ENCODE measurements around the gene AK4.
"Not testable (repeated sequence)": the region's sequence is repeated elsewhere in the genome, so short reads cannot be mapped to it uniquely, and the experiment has no call there.

Gene AK4

GRCh38 chr1:65150583-65151263 is 2.7 kb downstream of the AK4 start:
- FAIRE-seq = no peak

DNA sequence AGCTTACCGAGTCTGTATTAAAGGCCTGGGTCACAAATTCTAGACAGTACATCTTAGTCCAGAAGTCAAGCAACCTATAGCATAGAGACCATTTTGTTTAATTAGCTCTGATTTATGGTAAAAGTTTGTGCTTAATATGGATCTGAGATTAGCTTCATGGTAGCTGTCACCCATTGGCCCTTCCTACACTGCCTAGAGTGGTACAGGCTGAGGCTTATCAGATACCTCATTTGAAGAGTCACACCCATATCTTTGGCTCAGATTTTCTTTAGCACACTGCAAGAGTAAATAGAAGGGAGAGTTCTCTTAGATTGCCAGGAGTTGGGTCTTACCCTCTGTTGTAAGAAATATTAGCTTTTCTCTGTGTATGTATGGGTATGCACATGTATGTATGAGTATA is 3.6 kb downstream of the AK4 start:
- FAIRE-seq = no peak

DNA sequence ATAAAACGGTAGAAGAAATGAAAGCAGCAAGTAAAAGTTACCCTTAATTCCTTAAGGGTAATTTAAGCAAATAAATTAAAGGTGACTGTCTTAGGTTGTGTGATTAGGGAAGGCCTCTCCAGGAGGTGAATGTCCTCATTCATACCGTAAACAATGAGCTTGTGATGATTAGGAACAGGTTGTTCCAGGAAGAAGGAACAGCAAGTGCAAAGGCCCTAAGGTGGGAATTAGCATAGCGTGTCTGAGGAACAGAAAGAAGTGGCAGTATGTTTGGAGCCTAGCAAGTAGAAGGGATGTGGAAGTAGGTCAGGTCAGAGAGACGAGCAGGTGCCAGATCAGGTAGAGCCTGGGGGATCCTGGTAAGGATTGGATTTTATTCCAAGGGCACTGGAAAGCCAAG is 5.6 kb downstream of the AK4 start:
- no peak for FAIRE-seq

DNA sequence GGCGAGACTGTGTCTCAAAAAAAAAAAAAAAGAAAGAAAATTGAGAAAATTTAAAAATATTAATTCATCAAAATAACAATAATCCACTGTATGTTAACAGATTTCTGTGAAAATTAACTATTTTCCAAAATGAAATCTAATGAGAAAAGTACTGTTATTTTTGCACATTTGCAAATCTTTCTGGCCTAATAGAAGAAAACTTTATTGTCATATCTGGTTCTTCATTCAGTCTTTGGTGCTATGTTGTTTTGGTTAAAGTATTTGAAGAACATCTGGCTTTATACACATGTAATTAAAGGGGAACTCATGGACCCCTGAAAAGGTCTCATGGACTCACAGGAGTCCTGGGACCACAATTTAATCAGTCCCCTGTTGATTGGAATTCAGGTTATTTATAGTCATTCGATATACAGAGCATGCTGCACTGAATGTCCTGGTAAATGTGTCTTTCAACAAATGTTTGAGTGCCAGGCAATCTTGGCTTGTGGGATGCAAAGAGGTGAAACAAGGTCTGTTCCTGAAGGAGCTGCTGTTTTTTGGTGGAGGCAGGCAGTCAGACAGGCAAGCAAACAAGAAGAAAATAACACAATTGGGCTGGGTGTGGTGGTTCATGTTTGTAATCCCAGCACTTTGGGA is 9.0 kb downstream of the AK4 start:
- no peak for FAIRE-seq

DNA sequence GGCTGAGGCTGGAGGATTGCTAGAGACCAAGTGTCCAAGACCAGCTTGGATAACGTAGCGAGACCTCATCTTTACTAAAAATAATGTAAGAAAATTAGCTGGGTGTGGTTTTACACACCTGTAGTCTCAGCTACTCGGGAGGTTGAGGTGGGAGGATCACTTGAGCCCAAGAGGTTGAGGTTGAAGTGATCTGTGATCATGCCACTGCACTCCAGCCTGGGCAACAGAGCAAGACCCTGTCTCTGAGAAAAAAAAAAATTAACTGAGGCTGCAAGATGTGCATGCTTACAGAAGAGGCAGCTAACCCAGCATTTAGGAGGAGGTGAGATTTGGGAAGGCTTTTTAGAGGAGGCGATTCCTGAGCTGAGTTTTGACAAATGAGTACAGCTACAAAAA is 9.5 kb downstream of the AK4 start:
- no peak for FAIRE-seq

DNA sequence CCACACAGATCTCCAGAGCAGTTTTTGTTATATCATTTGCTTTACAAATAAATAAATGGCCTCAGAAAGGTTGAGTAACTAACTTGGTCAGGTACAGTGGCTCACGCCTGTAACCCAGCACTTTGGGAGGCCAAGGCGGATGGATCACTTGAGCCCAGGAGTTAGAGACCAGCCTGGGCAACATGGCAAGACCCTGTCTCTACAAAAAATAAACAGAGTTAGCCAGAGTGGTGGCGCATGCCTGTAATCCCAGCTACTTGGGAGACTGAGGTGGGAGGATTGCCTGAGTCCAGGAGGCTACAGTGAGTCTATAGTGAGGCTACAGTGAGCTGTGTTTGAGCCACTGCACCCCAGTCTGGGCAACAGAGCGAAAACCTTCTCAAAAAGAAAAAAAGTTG is 11.3 kb downstream of the AK4 start:
- not testable (repeated sequence) for FAIRE-seq

DNA sequence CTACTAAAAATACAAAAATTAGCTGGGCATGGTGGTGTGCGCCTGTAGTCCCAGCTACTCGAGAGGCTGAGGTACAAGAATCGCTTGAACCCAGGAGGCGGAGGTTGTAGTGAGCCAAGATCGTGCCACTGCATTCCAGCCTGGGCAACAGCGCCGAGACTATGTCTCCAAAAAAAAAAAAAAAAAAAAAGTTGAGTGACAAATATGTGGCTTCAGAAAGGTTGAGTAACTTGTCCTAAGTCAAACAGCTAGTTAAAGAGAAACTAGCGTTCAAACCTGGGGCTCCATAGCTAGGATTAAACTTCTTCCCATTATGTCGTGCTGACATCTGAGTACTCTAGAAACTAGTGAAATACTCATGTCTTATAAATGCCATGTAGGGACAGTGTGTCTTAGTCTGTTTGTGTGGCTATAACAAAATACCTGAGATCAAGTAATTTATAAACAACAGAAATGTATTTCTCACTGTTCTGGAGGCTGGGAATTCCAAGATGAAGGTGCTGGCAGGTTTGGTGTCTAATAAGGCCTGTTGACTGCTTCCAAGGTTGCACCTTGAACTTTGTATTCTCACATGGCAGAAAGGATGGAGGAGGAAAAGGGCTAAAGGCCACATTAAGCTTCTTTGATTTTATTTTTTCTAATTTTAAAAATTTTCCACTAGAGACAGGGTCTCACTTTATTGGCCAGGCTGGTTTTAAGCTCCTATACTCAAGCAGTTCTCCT is 12.0 kb downstream of the AK4 start:
- no peak for FAIRE-seq

- no peak for FAIRE-seq
Measured at GRCh38 chr1:65163201-65163805, 15.3 kb downstream of the AK4 start.

DNA sequence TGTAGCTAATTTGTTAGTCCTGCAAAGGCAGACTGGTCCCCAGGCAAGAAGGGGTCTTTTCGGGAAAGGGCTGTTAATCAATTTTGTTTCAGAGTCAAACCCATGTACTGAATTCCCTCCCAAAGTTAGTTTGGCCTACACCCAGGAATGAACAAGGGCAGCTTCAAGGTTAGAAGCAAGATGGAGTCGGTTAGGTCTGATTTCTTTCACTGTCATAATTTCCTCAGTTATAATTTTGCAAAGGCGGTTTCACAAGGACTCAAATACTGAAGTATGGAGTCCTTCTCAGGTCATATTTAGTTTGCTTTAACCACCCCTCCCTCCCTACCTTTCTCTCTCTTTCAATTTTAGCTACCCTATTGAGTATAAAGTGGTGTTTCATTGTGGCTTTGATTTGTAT is 16.1 kb downstream of the AK4 start:
- FAIRE-seq = not testable (repeated sequence)

- no peak for FAIRE-seq
Measured at GRCh38 chr1:65164633-65165032, 16.6 kb downstream of the AK4 start.

DNA sequence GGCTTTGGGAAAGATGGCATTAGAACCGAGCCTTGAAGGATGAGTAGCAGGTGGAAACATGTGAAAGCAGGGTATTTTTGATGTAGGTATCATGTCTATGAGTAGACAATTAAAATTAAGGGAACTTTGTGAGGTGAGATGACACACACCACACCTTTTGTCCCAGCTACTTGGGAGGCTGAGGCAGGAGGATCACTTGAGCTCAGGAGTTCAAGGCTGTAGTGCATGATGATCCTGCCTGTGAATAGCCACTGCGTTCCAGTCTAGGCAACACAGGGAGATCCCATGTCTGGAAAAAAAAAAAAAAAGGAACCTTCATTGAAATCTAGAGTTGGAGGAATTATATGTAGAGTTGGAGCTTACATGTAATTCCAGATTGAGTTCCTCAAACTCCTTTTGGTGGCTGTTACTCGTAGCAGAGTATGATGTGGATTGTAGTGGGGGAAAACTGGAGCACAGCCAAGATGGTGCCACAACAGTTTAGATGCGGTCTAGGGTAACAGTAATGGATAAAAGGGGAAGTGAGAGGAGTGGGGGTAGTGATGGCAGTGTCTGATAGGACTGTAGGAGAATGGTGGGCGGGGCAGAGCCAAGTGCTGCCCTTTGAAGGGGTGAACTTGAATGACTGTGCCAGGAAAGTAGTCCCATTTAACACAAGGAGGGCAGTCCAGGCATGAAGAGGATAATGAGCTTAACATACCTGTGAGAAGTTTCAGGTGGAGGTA is 17.4 kb downstream of the AK4 start:
- no peak for FAIRE-seq

DNA sequence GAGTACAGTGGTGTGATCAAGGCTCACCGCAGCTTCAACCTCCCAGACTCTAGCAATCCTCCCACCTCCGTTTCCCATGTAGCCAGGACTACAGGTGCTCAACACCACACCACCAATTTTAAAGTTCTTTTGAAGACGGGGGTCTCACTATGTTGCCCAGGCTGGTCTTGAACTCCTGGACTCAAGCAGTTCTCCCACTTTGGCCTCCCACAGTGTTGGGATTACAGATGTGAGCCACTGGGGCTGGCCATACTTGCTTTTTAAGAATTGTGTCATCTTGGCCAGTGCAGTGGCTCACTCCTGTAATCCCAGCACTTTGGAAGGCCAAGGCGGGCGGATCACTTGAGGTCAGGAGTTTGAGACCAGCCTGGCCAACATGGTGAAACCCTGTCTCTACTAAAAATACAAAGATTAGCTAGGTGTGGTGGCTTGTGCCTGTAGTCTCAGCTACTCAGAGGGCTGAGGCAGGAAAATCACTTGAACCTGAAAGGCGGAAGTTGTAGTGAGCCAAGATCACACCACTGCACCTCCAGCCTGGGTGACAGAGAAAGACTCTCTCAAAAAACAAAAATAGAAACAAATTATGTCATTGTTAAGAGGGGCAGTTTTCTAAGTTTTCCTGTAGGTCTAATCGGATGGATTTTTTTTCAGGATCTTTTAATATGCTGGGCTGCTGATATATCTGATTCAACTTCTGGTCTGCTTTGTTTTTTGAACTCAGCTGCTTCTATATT is 18.7 kb downstream of the AK4 start:
- no peak for FAIRE-seq

GRCh38 chr1:65167586-65168242 is 19.7 kb downstream of the AK4 start:
- FAIRE-seq = no peak

DNA sequence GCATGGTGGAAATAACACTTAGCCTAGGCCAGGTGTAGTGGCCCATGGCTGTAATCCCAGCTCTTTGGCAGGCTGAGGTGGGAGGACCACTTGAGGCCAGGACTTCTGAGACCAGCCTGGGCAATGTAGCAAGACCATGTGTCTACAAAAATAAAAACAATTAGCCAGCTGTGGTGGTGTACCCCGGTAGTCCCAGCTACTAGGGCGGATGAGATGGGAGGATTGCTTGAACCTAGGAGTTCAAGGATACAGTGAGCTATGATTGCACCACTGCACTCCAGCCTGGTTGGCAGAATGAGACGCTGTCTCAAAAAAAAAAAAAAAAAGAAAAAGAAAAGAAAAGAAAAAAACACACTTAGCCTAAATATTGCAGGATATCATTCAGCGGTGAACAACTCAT is 20.9 kb downstream of the AK4 start:
- FAIRE-seq = no peak

GRCh38 chr1:65170511-65171142 is 22.6 kb downstream of the AK4 start:
- FAIRE-seq = no peak

DNA sequence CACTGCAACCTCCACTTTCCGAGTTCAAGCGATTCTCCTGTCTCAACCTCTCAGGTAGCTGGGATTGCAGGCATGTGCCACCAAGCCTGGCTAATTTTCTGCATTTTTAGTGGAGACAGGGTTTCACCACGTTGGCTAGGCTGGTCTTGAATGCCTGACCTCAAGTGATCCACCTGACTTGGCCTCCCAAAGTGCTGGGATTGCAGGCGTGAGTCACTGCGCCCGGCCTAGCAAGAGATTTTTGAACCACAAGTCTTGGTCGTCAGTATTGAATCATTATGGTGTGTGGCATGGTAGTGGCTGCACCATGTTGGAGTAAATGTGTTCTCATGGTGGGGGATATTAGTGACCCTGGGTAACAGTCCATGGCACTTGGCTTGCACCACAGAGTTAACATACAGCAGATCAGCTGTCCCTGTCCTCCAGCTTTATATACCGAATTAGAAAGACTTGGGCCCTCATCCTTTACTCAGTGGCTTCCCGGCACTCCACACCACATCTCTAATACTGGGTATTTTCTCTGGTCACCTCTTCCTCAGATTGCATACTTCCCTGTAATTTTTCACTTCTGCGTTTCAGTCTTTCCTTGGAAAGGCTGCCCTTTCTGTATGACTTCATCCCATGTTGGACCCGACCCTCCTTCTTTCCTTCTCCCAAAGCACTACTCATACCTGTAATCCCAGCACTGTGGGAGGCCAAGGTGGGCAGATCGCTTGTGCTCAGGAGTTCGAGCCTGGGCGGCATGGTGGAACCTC is 25.1 kb downstream of the AK4 start:
- FAIRE-seq = no peak

- FAIRE-seq = no peak
Measured at GRCh38 chr1:65174585-65174984, 26.6 kb downstream of the AK4 start.

GRCh38 chr1:65175171-65176055 is 27.4 kb downstream of the AK4 start:
- no peak for FAIRE-seq

- FAIRE-seq = no peak
Measured at GRCh38 chr1:65176056-65176450, 28.1 kb downstream of the AK4 start.
